ENCODE results near the gene SENP1.

SENP1 gene

GRCh38 chr12:48016373-48017020 lies 89.4 kb downstream of the SENP1 start:
- no peak for DNase-seq (ENCODE audit: low read depth)
- no peak overlapping the region for H3K4me3 ChIP-seq (ENCODE audit: control insufficient read depth, low read depth, low read length)
- TF ChIP-seq, protein P1, sequence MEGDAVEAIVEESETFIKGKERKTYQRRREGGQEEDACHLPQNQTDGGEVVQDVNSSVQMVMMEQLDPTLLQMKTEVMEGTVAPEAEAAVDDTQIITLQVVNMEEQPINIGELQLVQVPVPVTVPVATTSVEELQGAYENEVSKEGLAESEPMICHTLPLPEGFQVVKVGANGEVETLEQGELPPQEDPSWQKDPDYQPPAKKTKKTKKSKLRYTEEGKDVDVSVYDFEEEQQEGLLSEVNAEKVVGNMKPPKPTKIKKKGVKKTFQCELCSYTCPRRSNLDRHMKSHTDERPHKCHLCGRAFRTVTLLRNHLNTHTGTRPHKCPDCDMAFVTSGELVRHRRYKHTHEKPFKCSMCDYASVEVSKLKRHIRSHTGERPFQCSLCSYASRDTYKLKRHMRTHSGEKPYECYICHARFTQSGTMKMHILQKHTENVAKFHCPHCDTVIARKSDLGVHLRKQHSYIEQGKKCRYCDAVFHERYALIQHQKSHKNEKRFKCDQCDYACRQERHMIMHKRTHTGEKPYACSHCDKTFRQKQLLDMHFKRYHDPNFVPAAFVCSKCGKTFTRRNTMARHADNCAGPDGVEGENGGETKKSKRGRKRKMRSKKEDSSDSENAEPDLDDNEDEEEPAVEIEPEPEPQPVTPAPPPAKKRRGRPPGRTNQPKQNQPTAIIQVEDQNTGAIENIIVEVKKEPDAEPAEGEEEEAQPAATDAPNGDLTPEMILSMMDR (conservative IDR thresholded peaks at IDR 0.05; ENCODE audit: control insufficient read depth, insufficient read depth, low read depth, low read length) = no peak

GRCh38 chr12:48015954-48016353 lies 89.9 kb downstream of the SENP1 start:
- H3K4me3 ChIP-seq (ENCODE audit: control insufficient read depth, low read depth, low read length) = no peak overlapping the region
- TF ChIP-seq, protein P1 (conservative IDR thresholded peaks at IDR 0.05; ENCODE audit: control insufficient read depth, insufficient read depth, low read depth, low read length) = no peak
- no peak for DNase-seq (ENCODE audit: low read depth)

- no peak for DNase-seq (ENCODE audit: low read depth)
- TF ChIP-seq, protein P1 (conservative IDR thresholded peaks at IDR 0.05; ENCODE audit: control insufficient read depth, insufficient read depth, low read depth, low read length) = no peak
- H3K4me3 ChIP-seq (ENCODE audit: control insufficient read depth, low read depth, low read length) = no peak overlapping the region
These were observed 90.8 kb downstream of the SENP1 start for GRCh38 chr12:48015129-48015528.

- H3K4me3 ChIP-seq (ENCODE audit: control insufficient read depth, low read depth, low read length) = no peak overlapping the region
- TF ChIP-seq, protein P1 (conservative IDR thresholded peaks at IDR 0.05; ENCODE audit: control insufficient read depth, insufficient read depth, low read depth, low read length) = no peak
- no peak for DNase-seq (ENCODE audit: low read depth)
These were observed 92.6 kb downstream of the SENP1 start for GRCh38 chr12:48013287-48013686.

DNA sequence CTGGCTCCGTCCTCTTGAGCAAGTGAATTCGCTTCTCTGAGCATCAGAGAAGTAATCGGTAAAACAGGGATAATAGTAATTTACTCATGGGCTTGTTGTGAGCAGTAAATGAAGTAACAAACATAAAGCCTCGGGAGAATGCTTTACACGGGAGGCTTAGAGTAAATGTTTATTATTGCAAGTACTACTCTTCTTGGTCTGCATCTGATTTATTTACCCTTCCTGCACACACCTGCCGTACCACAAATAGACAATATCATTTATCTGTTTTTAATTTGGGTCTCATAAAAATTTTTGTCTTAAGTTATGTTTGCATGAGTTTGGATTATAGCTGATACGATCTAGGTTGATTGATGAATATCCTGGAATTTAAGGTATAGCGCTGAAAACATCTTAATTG lies 93.8 kb downstream of the SENP1 start:
- no peak overlapping the region for H3K4me3 ChIP-seq (ENCODE audit: control insufficient read depth, low read depth, low read length)
- TF ChIP-seq, protein P1 (conservative IDR thresholded peaks at IDR 0.05; ENCODE audit: control insufficient read depth, insufficient read depth, low read depth, low read length) = no peak
- no peak for DNase-seq (ENCODE audit: low read depth)

DNA sequence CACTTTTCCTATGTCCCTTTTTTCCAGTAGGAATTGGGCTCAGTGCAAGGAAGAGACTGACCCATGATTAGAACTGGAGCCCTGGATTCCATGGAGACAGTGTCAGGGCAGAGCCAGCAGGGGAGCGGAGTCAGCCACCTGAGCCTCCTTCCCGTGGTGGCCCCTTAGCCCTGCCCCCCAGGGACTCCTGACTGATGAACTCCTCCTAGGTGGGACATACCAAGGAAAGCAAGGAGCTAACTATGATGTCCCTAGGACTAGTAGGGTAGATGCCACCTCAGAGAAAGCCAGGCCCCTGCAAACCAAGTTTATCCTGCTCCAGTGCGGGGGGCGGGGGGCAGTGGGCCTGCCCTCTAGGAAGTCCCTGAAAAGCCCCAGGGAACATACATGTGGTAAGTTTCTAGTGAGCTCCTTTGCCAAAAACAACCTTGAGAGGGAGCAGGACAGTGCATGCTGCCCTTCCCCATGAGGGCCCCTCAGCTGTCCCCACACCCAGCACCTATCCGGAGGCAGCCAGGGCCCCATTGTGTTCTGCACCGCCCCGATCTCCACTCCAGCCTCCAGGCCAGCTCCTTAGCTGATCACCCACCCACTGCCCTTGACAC lies 95.4 kb downstream of the SENP1 start:
- no peak overlapping the region for H3K4me3 ChIP-seq (ENCODE audit: control insufficient read depth, low read depth, low read length)
- no peak for DNase-seq (ENCODE audit: low read depth)
- TF ChIP-seq, protein P1 (conservative IDR thresholded peaks at IDR 0.05; ENCODE audit: control insufficient read depth, insufficient read depth, low read depth, low read length) = no peak

Data from fibroblast of mammary gland (primary cell).